Left renal cortex interstitium (tissue), 4 donors: ENCODE measurements around the gene KLHL42. TPM values are rescaled to one million over a fixed set of nuclear protein-coding genes. Genes with fewer than 3 reads are reported as not detected.

Experiments used
- DNase-seq, 4 donors: peaks; one replicate each; pipeline ENCODE4 v3.0.0-alpha.2; 2013; ENCODE audit warnings: low read depth in 4 of 4, low spot score in 2 of 4, missing footprints in 1 of 4
- polyA plus RNA-seq, 4 donors: library from polyadenylated mRNA; unstranded; fragments of 120-200 nt; gene quantifications; one replicate each; pipeline ENCODE4 v1.2.1, GENCODE V29; 2013; ENCODE audit not compliant: insufficient read length in 4 of 4

The KLHL42 gene
- polyA plus RNA-seq, 4 donors = 27.7 to 43.5 (median 36.2) TPM

GRCh38 chr12:27780612-27781408, 777 bp downstream of the KLHL42 start:
- DNase-seq = peak in 3 of 4 donors; percentile 7 to 34 (median 21)

DNA sequence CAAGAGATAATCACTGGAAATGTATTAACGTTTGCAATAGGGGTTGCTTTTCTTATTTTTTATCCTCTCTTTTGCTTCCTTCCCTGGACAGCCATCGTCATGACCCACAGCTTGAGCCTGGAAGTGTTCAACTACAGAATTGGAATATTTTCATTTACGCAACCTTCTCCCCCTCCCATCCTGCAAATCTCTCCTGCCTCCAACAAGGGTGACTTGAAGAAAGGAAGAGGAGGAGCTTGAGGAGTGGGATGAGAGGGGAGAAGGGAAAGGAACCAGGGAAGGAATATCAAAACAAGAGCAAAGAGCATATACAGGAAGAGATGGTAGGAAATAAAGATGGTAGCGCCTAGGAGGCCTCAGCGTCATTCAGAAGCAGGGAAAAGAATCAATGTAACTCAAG, 1.6 kb downstream of the KLHL42 start:
- no peak for DNase-seq

GRCh38 chr12:27782481-27782880, 2.4 kb downstream of the KLHL42 start:
- DNase-seq = no peak

DNA sequence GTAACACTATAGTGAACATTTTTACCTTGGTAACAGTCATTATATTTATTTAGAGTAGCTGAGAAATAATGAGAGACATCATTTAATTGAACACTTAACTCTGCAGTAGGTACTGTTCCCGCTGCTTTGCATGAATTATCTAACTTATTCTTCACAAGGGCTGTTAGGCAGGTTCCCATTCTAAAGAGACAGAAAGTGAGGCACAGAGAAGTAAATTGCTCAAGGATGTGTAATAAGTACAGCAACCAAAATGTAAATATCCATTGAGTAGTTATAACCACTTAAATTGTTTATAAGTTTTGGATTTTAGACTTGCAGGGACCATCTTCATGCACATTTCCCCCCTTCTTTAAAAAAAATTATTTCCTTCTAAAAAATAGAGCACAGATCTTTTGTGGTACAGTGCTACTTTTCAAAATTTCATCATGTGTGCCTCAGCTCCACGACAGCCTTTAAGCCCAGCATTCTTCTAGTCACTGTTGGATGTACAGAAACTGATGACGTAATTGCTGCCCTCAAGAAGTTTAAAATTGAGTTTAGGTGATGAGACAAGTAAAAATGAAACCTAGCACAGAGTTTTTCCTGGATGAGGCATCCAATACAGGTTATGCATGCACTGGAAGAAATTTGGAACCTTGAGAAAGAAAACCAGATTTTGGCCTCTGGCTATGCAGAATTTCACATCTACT, 6.0 kb downstream of the KLHL42 start:
- DNase-seq = no peak

GRCh38 chr12:27787559-27787958, 7.5 kb downstream of the KLHL42 start:
- DNase-seq = no peak

DNA sequence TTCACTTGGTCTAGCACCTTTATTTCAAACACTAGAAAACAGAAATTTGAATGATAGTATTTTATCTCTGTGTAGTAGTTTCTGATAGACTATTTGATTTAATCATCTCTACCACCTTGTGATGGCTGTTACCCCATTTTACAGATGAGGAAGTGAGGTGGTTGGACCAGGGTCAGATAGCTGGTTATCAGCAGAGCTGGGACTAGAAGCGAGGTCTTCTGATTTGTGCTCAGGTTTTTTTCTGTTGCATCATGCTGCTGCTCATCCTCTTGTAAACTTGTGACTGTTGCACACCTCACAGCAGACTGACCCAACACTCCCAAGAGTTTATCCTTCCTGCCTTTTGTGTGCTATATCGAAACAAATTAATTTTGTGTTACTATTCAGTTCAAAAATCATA, 10.1 kb downstream of the KLHL42 start:
- DNase-seq = no peak

- no peak for DNase-seq
These were observed 15.0 kb downstream of the KLHL42 start for GRCh38 chr12:27794818-27795584.

DNA sequence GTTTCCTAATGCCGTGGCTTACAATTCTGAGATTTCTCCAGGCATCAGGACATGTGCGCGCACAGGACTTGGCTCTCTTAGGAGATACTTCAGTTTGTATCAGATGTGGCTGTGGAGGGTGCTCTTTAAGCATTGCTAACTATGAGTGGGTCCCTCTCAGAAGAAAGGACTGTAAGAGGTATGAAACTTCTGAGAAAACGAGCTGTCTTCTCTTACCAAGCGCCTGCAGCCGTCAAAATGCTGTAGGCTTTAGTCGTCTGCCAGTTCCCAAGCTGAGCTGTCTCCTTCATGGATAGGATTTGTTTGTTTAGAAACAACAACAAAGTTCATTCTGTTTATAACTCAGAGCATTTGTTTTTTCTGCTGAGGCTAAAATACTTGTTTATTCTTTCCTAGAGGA, 16.1 kb downstream of the KLHL42 start:
- no peak for DNase-seq

DNA sequence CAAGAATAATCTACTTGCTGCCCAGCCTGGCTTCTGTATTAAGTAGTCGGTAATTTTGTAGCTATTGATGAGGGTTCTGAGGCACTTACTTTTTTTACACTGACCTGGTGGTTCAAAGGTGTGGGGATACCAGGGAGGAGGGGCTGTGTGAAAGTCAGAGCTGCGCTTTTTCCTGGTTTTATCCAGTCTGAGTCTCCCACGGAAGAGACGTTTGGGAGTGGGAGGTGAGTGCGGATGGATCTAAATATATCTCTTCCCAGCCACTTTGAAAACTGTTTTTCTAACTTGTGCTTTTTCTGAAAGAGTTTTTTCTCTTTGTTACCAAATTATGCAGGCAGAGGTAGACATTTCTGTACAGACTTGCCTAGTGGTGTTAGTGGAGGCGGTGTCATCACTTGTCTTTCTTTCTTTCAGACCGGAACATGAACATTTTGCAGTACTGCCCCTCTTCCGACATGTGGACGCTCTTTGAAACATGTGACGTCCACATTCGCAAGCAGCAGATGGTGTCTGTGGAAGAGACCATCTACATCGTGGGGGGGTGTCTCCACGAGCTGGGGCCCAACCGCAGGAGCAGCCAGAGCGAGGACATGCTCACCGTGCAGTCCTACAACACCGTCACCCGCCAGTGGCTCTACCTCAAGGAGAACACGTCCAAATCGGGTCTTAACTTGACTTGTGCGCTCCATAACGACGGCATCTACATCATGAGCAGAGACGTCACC, 17.4 kb downstream of the KLHL42 start:
- no peak for DNase-seq

- DNase-seq = no peak
These were observed 20.8 kb downstream of the KLHL42 start for GRCh38 chr12:27800819-27801218.

GRCh38 chr12:27801630-27802029, 21.6 kb downstream of the KLHL42 start:
- DNase-seq = no peak

GRCh38 chr12:27802511-27802910, 22.5 kb downstream of the KLHL42 start:
- no peak for DNase-seq

DNA sequence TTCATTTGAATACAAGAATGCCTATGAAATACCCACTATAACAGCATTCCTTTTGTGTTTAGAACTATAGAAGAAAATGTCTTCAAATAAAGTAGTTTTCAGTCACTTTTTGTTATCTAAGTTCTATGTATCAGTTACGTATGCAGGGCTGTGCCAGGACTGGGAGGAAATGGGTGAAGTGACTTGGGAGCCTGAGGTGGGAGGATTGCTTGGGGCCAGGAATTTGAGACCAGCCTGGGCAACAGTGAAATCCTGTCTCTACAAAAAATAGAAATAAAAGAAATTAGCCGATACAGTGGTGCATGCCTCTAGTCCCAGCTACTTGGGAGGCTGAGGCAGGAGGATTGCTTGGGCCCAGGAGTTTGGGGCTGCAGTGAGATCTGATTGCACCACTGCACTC, 22.9 kb downstream of the KLHL42 start:
- no peak for DNase-seq

GRCh38 chr12:27805238-27805637, 25.2 kb downstream of the KLHL42 start:
- no peak for DNase-seq

- no peak for DNase-seq
These were observed 26.2 kb downstream of the KLHL42 start for GRCh38 chr12:27806259-27806658.

DNA sequence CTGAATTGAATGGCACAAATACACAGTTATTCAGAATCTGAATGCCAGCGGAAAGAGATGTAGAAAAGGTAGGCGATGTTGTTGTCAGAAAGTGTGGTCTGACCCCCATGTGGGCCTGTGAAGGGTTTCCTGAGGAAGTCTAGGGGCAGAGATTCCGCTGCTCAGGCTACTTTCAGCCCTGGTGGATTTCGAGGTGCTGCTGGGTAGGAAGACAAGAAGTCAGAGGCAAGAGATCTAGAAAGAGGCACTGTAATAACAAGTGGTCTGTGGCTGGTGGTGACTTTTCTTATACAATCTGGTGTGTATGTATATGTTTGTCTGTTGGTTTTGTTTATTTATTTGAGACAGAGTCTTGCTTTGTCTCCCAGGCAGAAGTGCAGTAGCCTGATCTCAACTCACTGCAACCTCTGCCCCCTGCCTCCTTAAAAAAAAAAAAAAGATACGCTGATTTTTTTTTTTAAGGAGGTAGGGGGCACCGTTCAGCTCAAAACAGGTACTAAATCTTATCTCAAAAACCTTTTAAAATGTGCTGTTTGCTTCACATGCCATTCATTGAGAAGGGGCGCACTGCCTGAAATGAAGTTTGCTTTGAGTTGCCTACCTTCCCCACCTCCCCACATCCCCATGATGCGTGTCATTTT, 27.1 kb downstream of the KLHL42 start:
- no peak for DNase-seq

DNA sequence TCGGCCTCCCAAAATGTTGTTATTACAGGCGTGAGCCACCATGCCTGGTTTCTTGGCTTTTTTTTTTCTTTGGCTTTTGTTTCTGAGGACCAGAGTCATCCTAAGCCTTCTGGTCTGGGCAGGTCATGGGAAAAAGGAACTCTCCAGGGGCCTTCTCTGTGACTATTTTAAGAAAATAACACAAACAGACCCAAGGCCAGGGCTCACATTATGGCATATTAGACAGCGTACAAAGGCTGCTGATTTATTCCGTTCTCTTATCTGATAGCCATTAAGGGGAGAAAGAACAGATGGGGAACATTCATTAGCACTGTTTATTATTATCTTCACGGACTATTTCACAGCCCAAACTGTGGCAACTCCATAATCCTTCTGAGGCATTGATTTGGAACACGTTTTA, 28.8 kb downstream of the KLHL42 start:
- DNase-seq = no peak

DNA sequence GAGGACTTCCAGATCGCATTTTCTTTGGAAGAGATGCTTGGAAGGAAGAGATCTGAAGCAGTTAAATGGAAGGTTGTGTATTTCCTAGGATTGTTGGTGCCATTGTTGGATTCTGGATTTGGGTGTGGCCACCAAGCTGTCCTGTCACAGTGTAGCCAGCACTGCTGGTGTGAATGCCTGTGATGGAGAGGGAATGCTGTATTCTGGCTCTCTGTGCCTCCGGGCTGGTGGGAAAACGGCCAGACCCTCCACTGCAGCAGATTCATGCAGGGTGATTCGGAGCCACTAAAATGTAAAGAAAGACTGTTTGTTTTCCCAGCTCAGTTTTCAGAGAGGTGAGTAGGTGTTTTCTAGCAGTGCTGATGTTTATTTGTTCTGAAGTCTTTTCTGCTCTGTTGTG, 30.7 kb downstream of the KLHL42 start:
- no peak for DNase-seq

DNA sequence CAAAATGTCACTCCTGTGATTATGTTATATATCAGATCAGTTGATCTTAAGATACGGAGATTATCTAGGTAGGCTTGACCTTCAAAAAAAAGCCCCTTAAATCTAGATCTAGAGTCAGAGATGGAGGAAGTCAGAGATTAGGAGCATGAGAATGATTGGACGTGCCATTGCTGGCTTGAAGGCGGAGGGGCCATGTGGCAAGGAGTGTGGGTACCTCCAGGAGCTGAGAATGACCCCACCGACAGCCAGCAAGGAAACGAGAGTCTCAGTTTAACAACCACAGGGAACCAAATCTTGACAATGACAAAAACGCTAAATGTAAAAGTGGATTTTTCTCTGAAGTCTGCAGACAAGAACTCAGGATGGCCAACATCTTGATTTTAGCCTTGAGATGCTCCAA, 32.5 kb downstream of the KLHL42 start:
- no peak for DNase-seq

GRCh38 chr12:27814411-27814810, 34.4 kb downstream of the KLHL42 start:
- DNase-seq = no peak
